ENCODE measurements around the gene RNF215.
"Not testable (repeated sequence)": the region's sequence is repeated elsewhere in the genome, so short reads cannot be mapped to it uniquely, and the experiment has no call there.

RNF215 gene

DNA sequence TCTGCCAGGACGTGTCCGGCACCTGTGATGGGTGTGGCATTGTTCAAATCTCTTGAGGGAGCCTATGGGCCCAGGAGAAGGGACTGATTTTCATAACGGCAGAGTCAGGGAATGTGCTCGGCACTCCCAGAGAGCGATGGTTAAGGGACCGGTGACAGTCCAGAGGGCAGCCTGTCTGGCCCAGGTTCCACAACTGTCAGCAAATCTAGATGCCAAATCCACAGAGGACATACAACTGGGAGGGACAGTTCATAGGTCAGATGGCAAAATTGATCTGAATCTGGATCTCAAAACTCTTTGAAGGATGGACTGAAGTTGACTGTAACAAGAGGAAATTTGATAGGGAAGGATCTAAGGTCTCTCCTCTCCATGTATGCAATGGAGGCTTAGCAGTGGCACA is 17.1 kb upstream of the RNF215 start:
- no peak for DNase-seq (ENCODE audit: low read depth)
- no peak for TF ChIP-seq CTCF (IDR thresholded peaks at IDR 0.05; ENCODE audit: control insufficient read depth, insufficient read depth, low read depth, low read length, missing control alignments)

GRCh38 chr22:30402766-30403104 is 15.5 kb upstream of the RNF215 start:
- DNase-seq (ENCODE audit: low read depth); H3K4me3 ChIP-seq (ENCODE audit: control insufficient read depth, low read depth, low read length): not testable (repeated sequence)

More for the DNA sequence above, 17.1 kb upstream of the RNF215 start:
- H3K4me3 ChIP-seq (ENCODE audit: control insufficient read depth, low read depth, low read length) = no peak overlapping the region

- H3K4me3 ChIP-seq (ENCODE audit: control insufficient read depth, low read depth, low read length) = no peak overlapping the region
- TF ChIP-seq CTCF (IDR thresholded peaks at IDR 0.05; ENCODE audit: control insufficient read depth, insufficient read depth, low read depth, low read length, missing control alignments) = no peak
- DNase-seq (ENCODE audit: low read depth) = no peak
Measured at GRCh38 chr22:30402028-30402765, 15.0 kb upstream of the RNF215 start.

DNA sequence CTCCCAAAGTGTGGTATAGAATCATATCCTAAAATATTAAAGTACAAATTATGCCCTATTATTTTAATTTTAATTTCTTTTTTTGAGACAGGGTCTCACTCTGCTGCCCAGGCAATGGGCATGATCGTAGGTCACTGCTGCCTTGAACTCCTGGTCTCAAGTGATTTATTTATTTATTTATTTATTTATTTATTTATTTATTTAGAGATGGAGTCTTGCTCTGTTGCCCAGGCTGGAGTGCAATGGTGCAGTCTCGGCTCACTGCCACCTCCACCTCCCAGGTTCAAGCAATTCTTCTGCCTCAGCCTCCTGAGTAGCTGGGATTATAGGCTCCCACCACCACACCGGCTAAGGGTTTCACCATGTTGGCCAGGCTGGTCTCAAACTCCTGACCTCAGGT is 13.8 kb upstream of the RNF215 start:
- DNase-seq (ENCODE audit: low read depth); H3K4me3 ChIP-seq (ENCODE audit: control insufficient read depth, low read depth, low read length): not testable (repeated sequence)

DNA sequence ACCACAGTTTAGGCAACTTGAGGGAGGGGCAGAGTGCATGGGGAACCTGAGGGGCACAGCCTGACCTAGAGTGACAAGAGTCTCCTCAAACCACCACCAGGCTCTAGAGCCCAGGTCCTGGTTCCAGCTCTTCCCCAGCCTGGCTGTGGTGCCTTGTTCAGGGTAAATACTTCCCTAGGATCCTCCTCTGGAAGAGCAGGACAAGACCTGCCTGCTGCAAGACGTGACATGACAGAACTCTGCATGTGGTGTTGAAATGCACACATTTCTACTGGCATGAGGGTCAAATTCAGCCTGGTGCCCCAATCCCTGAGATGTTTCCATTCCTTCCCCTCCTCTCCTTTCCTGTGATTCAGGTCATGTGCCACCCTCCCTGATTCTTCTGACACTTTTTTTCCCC is 12.9 kb upstream of the RNF215 start:
- TF ChIP-seq CTCF (IDR thresholded peaks at IDR 0.05; ENCODE audit: control insufficient read depth, insufficient read depth, low read depth, low read length, missing control alignments) = no peak
- DNase-seq (ENCODE audit: low read depth) = no peak
- H3K4me3 ChIP-seq (ENCODE audit: control insufficient read depth, low read depth, low read length) = no peak overlapping the region

DNA sequence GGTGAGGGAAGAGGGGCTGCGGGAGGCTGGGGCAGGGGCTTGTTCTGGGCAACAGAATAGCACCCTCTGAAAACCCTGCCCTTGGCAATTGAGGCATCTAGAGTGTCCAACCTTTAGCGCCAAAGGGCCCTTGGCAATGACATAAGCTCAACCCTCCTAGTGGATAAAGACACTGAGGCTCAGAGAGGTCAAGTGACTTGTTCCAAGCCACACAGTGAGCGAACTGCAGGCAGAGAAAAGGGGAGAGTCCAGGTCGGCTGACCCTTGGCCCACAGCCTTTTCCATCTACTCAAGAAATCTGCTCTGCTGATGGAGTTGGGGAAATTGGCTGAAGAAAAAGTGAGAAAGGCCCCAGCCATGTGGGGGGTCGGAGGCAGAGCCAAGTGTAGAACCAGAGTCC is 12.5 kb upstream of the RNF215 start:
- no peak overlapping the region for H3K4me3 ChIP-seq (ENCODE audit: control insufficient read depth, low read depth, low read length)
- TF ChIP-seq CTCF (IDR thresholded peaks at IDR 0.05; ENCODE audit: control insufficient read depth, insufficient read depth, low read depth, low read length, missing control alignments) = no peak
- DNase-seq (ENCODE audit: low read depth) = no peak

DNA sequence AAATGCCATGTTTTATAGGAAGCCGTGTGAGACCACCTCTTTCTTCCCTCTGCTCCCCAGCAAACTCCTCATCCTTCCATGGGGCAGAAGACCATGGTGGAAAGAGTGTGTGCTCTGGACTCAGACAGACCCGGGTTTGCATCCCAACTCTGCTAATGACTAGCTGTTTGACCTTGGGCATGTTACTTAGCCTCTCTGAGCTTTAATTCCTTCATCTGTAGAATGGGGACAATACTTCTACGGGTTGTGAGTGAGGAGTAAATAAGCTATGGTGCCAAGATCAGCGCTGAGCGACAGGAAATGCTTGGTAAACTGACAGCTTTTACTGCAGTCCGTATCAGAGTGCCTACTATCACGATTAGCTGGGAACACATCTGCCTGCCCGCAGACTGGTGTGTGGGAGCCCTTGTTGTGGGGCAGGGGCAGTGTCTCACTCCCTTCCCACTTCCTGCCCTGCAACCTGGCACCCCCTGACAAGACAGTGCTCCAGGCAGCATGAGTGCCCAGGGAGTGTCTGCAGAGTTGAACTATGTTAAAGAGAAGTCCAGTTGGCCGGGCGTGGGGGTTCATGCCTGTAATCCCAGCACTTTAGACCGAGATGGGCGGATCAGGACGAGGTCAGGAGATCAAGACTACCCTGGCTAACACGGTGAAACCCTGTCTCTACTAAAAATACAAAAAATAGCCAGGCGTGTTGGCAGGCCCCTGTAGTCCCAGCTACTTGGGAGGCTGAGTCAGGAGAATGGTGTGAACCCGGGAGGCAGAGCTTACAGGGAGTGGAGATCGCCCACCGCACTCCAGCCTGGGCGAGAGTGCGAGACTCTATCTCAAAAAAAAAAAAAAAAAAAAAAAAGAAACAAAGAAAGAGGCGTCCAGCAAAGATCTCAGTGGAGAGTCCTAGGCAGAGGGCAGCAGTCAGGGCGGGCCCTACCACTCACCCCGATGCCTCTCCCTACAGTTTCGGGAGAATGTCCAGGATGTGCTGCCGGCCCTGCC is 11.8 kb upstream of the RNF215 start:
- no peak for DNase-seq (ENCODE audit: low read depth)
- TF ChIP-seq CTCF (IDR thresholded peaks at IDR 0.05; ENCODE audit: control insufficient read depth, insufficient read depth, low read depth, low read length, missing control alignments) = no peak
- H3K4me3 ChIP-seq (ENCODE audit: control insufficient read depth, low read depth, low read length) = peak overlapping the region; percentile 84

Data from AG09309 (cell line).